ENCODE data around the gene PLEKHM3.

The PLEKHM3 gene

GRCh38 chr2:207852791-207853190 is 172.5 kb downstream of the PLEKHM3 start:
- FAIRE-seq: no peak

DNA sequence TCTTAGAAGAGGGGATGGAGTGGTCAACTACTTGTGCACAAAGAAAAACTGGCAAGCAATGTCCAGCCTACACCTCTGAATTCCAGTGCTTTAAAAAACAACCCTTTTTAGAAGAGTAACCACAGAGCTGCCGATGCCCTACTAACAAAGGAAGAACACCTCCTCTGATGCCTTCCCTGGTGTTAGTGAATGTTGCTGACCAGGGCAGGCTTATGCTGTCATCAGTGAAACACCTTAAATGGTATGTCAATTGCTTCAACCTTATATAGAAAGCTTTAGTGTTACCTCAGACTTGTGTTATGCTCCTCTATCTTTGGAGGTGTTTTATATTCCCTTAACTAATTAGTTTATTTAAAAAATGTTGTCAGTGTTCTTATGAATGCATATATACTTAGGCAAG is 175.9 kb downstream of the PLEKHM3 start:
- FAIRE-seq: no peak

DNA sequence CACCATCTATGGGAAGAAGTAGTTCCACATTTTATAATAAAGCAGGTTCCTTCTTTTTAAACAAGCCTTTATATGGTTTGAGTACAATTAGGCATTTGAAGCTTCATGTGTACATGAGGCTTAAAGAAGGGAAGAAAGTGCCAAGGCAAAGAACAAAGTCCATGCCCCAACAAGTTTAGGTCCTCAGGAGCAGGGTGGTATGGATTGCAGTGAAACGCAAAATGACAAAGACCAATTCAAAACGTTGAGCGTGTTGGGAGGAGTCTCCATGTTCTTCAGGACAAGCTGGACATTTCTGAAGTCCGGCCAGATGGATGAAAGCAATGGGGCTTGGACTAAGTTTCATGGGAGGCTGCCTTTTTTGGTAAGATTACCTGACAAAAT is 176.8 kb downstream of the PLEKHM3 start:
- no peak for FAIRE-seq

- FAIRE-seq: no peak
Measured at GRCh38 chr2:207847807-207848544, 177.4 kb downstream of the PLEKHM3 start.

- FAIRE-seq: no peak
Measured at GRCh38 chr2:207847098-207847806, 178.1 kb downstream of the PLEKHM3 start.

DNA sequence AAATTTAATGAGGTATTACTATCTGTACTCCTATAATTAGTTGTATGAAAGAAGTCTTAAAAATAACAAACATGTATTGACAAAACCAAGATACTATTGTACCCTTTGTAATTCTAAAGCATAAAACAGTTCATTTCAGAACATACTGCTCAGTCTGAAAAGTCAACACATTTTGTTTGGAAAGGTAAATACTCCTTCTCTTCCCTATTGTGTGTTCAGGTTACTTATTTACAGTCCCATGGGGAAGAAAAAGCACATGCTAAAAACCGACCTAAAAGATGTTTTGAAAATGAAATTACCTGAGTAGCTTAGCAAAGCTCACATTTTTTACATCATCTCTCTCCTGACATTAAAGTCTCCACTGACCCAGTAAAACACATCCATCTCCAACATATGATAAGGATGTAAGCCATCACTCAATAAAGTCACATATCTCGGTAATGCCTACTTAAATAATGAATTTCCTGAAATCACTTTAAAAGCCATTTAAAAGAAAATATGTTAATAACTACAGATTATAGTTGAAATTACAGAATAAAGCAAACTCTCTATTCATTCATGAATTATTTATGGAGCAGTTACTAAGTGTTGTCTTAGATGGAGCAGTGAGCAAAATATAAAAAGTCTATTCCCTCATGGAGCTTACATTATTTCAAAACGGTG is 180.0 kb downstream of the PLEKHM3 start:
- peak; percentile 65 for FAIRE-seq

- FAIRE-seq: no peak
Measured at GRCh38 chr2:207844648-207845047, 180.7 kb downstream of the PLEKHM3 start.

DNA sequence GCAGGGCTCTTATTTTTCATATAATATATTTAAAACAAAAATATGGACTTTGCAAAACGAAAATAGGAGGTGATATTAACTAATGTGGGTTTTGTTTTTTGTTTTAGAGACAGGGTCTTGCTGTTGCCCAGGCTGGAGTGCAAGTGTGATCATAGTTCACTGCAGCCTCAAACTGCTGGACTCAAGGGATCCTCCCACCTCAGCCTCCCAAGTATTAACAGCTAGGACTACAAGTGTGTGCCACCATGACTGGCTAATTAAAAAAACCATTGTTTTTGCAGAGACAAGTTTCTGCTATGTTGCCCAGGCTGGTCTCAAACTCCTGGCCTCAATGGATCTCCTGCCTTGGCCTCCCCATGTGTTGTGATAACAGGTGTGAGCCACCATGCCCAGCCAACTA is 185.2 kb downstream of the PLEKHM3 start:
- FAIRE-seq: no peak

GRCh38 chr2:207839575-207839974 is 185.8 kb downstream of the PLEKHM3 start:
- FAIRE-seq: no peak

DNA sequence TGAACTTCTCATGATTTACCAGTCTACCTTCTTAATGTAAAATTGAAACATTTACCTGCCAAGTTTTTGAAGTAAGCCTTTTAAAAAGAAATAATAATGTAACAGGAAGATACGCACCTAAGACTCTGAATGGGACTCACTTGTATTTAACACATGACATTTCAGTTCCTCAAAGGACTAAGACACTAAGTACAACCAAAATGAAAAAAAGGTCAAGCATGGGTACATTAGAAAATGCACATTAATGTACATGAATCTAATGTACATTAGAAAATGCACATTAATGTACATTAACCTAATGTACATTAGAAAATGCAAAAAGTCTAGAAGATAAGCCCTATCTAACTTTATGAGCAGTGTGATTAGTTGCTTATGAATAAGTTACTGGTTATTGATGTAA is 186.3 kb downstream of the PLEKHM3 start:
- FAIRE-seq: no peak

DNA sequence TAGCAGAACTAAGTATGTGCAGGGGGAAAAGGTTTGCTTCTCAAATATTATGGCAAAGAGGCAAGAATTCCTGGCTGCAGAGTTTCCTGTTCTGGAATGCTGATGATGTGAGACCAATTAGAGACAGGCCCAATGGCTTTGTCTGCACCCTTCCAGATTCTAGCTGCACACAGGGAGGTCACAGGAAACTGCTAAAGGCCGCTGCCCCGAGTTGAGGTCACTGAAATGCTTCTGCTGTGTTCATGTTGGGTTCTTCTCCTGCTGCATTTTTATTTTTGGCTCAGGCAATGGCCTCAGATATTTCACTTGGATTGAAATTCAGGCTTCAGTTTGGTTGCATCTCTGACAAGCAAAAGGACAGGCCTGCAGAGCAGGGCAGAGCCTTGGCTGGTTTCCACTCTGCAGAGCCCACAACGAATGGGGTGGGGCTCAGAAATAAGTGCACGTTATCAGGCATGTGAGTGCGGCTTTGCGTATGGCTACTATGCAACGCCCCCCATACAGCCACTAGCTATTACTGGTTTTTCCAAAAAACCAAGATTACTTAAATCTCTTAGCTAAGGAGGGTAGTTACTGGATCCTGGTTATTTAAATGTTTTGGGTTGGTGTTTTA is 188.7 kb downstream of the PLEKHM3 start:
- no peak for FAIRE-seq

DNA sequence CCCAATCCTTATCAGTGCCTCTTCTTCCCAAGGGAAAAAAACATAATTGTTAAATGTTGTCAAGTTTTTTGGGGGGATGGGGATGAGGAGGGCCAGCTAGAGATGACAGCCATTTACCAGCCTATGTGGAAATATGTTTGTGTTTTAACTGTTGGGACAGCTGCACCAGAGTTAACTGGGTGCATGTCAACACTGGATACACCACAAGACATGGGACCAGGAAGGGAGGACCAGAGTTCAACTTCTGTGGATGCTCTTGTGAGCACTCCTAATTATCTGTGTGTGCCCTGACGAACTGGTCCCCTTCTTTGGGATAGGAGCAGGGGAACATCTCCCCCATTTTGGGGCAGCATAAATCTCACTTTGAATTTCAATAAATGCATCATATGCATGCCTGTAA is 189.5 kb downstream of the PLEKHM3 start:
- FAIRE-seq: no peak

- FAIRE-seq: no peak
Measured at GRCh38 chr2:207833251-207833751, 192.0 kb downstream of the PLEKHM3 start.

DNA sequence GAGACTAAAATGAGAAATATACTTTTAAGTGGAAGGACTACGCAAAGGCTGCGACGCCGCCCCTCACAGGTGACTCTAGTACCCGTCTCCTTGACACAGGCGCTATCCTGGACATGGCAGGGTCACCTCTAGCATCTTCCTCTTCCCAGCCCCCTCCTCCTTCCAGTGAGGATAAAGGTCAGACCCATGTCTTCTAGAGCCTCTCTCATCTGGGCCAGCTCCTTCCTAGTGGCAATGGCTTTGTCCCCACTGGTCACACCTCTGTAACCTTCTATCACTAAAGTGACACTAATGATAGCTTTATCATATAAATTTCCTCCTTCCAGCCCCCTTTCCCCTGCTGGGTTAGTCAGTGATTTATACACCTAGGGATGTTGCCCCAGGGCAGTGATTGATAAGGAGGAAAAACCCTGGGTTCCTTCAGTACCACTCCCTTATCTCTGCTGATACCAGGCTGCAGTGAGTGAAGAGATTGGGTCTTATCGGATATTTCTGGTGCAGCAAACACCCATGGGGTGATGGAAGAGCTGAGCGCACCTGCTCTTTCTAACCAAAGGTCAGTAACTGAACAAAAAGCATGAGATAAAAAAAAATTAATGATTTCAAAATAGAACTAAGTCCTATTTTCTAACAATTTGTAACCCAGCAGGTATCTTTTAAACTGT is 193.6 kb downstream of the PLEKHM3 start:
- FAIRE-seq: no peak

- FAIRE-seq: no peak
Measured at GRCh38 chr2:207830778-207831438, 194.4 kb downstream of the PLEKHM3 start.

- FAIRE-seq: no peak
Measured at GRCh38 chr2:207828361-207829057, 196.8 kb downstream of the PLEKHM3 start.

DNA sequence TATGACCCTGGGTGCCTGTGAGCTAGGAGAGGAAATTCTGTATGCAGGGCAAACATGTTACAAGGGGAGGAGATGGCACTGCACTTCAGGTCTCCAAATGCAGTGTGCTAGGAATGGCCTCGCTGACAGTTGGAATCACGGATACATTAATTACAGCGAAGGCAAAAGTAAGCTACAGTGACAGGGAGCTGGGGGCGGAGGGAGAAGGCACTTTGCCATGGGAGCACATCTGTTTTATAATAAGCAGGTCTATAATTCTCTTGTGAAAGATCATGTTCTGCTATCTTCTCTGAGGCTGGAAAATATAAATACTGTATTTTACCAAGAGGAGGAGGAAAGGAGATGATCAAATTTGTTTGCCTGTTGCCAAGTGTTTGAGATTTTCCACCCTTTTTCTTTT is 199.3 kb downstream of the PLEKHM3 start:
- FAIRE-seq: no peak

- no peak for FAIRE-seq
Measured at GRCh38 chr2:207825045-207825954, 200.0 kb downstream of the PLEKHM3 start.

DNA sequence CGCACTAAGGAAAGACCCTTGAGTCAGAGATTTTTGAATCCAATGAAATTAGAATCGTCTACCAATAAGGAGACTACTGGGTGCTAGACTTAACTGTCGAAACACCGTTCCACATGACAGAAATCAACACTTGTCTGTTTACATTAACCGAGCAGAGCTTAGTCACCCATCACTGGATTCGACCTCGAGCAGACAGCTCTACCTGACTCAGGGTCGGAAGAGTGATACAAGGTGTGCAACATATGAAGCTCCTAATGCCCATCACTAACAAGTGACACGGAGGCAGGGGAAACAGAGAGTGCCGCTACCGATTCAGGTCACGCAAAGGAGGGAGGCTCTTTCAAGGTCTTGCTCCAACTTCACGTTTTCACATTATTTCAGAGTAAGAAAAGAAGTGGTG is 201.5 kb downstream of the PLEKHM3 start:
- FAIRE-seq: no peak
